HG02763 (cell line): ENCODE data around the gene RNU2-63P.
"Not testable (repeated sequence)": the region's sequence is repeated elsewhere in the genome, so short reads cannot be mapped to it uniquely, and the experiment has no call there.

Experiments
- ATAC-seq: cut with Tn5 transposase; IDR thresholded peaks from one replicate; pipeline ENCODE4 v1.9.1; 2021; ENCODE audit warnings: mild to moderate bottlenecking, moderate library complexity; ENCODE audit not compliant: unreplicated experiment

The RNU2-63P gene

DNA sequence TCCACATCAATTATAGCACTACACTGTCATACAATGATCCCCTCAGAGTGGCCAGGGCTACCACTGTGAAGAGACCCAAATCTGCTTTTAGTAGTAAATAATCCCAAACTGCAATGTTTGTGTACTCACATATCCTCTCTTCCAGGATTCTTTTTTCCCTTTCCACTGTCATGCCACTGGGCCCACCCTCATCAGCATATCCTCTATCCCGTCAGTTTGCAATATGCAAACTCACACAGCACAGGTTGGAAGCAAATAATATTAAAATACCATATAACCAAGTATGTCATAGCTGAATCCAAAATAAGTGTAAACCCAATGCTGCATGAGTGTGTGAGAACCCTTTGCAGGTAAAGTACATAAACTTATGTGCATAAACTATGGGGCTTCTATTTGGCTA, 28.9 kb downstream of the RNU2-63P start:
- not testable (repeated sequence) for ATAC-seq

DNA sequence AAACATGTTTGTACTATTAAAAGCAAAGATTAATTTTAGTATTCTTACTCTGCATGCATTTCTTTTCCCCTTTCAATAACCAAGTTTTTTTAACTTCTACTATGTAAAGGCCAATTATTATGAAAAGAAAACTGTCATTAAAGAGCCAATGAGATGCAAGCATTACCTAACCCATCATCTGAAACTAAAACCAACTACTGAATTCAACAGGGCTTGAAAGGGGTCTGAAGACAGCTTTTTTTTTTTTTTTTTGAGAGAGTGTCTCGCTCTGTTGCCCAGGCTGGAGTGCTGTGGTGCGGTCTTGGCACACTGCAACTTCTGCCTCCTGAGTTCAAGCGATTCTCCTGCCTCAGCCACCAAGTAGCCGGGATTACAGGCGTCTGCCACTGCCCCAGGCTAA, 30.4 kb downstream of the RNU2-63P start:
- ATAC-seq, result not testable (repeated sequence)

DNA sequence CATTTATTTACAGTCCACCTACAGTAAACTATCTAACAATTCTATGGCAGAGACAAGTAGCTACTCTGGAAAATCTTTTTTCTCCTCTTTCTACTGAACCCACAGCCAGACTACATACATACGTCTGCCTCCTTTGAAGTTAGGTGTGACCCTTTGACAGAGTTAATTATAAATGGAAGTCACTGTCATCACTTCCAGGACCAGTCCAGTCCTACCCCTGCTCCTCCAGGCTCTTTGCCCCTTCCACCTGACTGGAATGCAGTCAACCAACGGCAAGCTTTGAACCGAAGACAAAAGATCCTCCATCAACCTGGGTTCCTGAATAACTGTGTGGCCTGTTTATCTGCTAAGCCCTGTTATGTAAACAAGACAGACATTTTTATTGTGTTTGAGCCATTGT, 35.2 kb downstream of the RNU2-63P start:
- ATAC-seq, result not testable (repeated sequence)

DNA sequence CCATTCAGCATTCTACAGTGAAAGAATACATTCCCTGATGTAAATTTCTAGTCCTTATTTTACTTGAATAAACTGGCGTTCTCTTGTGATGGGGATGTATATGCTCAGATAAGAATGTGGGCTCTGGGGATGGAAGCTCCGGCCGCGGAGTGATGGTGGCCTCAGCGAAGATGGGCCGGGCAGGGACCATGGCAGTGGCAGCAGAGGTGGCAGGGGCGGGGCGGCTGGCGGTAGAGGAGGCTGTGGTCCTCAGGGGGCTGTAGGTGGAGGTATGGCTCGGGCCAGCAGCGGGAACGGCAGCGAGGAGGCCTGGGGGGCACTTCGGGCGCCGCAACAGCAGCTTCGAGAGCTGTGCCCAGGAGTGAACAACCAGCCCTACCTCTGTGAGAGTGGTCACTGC, 44.0 kb downstream of the RNU2-63P start:
- not testable (repeated sequence) for ATAC-seq
